HG03039 (cell line): Measurements from ENCODE around the gene HOXC11.

Experiments used
- ATAC-seq: cut with Tn5 transposase; IDR thresholded peaks from one replicate; pipeline ENCODE4 v1.9.1; 2021; ENCODE audit warnings: mild to moderate bottlenecking, moderate library complexity; ENCODE audit not compliant: unreplicated experiment

Gene HOXC11

DNA sequence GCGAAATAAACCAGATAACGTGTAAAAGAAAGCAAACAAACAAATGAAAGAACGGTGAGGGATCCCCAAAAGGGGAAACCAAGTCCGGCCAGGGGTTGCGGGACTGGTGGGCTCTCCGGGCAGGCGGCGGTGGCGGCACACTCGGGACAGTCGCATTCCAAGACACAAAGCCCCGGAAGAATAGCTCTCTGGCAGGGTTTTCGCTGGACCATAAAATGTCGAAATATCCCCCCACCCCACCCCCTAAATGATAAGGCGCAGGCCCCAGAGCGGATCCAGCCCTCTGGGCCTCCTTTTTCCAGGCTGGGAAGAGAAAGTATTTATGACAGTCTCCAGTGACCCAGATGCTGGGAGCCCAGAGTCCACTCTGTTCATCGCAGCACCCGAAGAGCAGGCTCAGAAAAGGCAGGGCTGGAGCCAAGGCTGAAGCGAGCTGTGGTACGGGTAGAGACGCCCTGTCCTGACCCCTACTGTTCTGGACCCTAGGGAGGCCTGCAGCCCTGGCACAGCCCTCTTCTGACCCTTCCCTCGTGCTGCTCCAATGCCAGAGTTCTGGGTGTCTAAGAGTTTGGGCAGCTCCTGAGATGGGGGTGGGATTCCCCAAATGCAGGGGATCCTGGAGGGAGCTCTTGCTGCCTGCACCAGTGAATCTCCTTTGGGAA, 33.8 kb downstream of the HOXC11 start:
- ATAC-seq = no peak

GRCh38 chr12:54007538-54008259, 34.8 kb downstream of the HOXC11 start:
- no peak for ATAC-seq

GRCh38 chr12:54008260-54008552, 35.3 kb downstream of the HOXC11 start:
- no peak for ATAC-seq

DNA sequence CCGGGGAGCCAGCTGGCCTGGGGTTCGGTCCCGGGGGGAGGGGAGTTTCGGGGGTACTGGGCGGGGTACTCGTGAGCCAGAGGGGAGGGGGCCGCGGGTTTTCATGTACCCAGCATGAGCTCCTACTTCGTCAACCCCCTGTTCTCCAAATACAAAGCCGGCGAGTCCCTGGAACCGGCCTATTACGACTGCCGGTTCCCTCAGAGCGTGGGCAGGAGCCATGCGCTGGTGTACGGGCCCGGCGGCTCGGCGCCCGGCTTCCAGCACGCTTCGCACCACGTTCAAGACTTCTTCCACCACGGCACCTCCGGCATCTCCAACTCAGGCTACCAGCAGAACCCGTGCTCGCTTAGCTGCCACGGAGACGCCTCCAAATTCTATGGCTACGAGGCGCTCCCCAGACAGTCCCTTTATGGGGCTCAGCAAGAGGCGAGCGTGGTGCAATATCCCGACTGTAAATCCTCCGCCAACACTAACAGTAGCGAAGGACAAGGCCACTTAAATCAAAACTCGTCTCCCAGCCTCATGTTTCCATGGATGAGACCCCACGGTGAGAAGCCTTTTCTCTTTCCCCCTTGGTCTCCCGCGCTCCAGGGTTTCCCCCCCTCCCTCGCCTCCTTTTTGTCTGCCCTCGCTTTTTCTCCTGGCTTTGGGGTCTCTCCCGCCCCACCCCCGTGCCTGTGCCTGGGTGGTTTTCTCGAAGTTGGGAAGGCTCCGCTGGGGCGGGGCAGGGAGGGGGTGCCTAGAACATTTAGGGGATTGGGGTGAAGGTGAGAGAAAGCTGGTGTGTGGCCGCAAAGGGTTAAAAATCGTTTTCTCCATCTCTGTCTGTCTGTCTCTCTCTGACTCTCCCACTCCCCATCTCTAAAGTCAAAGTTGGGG, 36.5 kb downstream of the HOXC11 start:
- ATAC-seq = no peak

DNA sequence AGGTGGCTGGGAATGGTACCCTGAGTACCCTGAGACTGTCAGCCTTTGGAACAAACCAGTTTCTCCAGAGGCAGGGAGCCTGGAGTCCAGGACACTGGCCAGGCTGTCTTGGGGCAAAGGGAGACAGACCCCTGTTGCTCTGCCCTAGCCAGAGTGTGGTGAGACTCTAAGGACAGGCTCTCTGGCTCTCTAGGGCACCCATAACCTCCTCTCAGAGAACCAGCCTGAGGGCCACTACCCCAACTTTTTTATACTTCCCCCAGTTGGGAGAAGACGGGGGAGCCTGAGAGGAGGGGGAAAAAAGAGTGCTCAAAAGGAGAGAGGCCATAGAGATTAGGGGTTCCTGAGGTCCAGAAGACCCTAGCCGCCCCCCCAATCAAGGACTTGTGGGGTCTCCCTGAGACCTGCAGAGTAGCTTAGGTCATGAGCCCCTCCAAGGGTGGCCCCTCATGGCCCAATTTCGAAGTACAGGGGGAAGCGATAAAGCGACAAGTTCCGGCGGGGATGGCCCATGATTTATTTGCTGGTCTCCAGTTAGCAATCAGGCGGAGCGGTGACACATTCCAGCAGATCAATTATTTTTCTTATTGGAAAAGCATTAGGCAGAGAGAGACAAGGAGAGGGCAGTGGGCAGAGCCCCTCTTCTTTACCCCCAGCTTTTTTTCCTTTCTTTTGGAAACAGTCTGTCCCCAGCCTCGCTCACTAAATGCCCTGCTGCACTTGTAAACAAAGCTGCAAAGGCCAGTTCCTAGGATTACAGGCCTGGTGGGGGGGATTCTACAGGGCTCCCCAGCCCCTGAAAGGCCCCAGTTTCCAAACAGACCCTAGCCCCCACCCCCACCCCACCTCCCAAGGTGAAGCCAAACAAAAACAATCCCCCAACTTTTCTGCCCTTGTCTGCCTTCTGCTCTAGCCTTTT, 37.4 kb downstream of the HOXC11 start:
- no peak for ATAC-seq

DNA sequence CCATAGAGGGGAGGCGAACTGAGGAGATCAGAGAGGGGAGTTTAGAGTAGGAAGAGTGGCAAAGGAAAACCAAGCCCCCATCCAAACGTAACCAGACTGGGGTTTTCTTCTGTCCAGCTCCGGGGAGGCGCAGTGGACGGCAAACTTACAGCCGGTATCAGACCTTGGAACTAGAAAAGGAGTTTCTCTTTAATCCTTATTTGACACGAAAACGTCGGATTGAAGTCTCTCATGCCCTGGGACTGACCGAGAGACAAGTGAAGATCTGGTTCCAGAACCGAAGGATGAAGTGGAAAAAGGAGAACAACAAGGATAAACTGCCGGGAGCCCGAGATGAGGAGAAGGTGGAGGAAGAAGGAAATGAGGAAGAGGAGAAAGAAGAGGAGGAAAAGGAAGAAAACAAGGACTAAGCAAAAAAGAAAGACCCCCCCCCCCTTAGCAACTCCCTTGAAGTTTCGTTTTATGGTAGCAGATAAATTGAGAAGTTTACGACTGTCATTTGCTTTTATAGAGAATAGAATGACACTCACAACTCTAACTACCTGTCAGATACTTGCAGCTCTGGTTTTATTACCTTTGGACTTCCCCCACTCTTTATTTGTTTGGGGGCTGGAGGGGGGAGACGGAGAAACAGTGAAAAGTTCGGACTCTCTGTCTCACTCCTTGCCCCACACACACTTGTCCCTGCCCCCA, 38.2 kb downstream of the HOXC11 start:
- no peak for ATAC-seq

DNA sequence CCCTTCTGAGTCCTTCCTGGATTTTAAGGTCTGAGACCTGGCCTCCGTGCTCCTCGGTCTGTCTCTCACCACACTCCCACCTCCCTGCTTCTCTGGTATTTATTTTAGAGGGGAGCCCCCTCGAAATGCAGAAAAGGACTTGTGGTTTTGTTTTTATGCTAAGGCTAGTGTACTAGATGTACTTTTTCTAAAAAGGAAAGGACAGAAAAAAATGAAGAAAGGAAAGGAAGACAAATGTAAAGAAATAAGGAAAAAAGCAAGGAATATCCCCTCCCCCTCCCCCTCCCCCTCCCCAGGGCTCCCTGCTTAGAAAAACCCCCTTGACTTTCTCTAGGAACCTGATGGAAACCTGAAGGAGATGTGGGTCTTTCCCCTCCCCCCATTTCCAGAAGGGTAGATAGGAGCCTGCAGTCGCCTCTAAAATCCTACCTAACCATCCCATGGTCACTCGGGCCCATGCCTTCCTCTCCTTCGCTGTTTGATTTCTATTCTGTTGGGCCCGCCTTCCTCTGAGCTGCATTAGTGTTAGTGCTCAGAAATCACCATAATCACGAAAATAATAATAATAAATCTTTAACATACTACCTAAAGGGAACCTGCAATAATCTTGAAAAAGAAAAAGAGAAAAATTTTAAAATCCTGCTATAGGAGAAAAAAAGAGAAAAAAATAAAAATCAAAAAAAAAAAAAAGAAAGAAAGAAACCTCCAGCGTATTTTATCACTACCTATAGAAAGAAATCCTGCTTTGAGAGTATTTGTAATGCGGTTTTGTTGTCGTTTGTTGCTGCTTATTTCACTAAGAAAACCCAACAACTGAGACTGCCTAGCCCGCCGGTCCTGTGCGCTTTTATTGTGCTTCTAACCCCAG, 39.0 kb downstream of the HOXC11 start:
- no peak for ATAC-seq

- no peak for ATAC-seq
These were observed 39.9 kb downstream of the HOXC11 start for GRCh38 chr12:54012631-54013409.

- no peak for ATAC-seq
These were observed 41.6 kb downstream of the HOXC11 start for GRCh38 chr12:54014377-54015017.

DNA sequence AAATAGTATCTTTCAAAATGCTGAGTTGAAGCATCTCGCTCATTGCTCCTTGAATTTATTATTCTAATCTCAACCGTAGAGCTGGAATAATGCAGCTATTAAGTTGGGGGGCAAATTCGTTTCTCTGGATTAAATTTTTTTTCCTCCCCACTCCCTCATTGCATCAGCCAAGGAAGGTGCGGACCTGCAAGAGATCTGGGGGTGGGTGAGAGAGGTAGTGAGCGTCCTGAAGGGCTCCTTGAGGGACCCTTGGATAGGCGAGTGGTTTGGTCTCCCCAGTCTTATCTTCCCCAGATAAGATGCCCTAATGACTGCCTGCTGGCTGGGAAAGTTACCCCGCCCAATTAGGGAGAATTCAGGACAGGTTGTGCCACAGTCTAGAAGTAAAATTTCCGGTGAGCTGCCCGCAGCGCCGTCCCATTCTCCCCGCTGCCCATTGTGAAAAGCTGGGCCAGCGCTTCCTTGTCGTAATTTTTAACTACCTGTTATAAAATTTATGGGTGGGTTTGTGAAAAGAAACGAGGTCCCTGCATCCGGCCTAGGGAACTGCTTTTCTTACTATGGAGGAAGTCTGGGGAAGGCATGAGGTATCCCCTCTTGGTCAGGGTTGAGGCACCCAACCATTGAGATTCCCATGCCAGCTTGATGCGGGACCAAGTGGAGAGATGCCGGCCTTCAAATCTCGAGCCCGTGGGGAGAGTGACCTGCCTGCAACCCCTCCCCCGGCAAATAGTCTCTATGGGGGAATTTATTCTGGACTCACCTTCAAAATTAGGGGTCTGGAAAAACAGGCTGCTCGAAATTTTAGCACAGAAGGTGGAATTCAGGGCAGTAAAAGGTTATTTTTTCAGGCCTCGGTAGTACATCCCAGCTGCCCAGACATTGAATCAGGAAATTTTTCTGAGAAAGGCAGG, 42.3 kb downstream of the HOXC11 start:
- no peak for ATAC-seq

DNA sequence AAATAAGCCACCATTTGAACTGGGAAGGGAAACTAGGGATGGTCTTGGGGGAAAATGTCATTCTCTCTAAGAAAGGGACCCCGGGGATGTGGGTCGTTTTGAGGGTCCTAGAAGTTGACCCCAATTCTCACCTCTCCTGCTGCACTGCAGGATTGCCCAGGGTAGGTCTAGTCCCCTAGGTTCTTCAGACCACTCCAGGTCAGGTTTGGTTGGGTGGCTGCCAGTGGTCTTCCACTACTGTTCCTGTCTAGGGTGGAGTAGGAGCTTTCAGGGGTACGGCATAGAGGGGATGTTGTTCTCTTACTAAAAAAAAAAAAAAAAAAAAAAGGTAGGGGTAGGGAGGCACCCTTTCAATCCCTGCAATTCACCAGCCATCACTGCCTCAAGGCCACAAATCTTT, 43.1 kb downstream of the HOXC11 start:
- no peak for ATAC-seq

- no peak for ATAC-seq
These were observed 43.6 kb downstream of the HOXC11 start for GRCh38 chr12:54016478-54016964.

DNA sequence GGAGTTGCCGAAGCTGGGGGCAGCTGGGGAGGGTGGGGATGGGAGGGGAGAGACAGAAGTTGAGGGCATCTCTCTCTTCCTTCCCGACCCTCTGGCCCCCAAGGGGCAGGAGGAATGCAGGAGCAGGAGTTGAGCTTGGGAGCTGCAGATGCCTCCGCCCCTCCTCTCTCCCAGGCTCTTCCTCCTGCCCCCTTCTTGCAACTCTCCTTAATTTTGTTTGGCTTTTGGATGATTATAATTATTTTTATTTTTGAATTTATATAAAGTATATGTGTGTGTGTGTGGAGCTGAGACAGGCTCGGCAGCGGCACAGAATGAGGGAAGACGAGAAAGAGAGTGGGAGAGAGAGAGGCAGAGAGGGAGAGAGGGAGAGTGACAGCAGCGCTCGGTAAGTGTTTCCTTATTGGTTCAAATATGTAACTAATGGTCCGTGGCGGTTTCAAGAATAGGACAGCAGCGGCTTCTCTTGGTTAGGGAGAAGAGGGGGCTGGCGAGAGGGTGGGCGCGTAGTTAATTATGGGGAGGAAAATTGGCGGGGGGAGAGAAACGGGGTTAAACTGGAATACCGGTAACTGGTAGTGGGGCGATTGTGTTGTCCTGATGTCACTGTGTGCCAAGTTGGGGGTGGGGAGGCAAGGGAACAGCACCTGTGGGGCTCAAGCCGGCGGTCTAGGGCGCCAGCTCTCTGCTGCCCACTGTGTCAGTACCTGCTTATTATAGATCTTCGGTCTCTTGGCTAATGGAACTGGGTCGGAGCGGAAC, 44.3 kb downstream of the HOXC11 start:
- ATAC-seq = peak; percentile 11

- peak; percentile 56 for ATAC-seq
These were observed 45.0 kb downstream of the HOXC11 start for GRCh38 chr12:54017878-54018467.

DNA sequence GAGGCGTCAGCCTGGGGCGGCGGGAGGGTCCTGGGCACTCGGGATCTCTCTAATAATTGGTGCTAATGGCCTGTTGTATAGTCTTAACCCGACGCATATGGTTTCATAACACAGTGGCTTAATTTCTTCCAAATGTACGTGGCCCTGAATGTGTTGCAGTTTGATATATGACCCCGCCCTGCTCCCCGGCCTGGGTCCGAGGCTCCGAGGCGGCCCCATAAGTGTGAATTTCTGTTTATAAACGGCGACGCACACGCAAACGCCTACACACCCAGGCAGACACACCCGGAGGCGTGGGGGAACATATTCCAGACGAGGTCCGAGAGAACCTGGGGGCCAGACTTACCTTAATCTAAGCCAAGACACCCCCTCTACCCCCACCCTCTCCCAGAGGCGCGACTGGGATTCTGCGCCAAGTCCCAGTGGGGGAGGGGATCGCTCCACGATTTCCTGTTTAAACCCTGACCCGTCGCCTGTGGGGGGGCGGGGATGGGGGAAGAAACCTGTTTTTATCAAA, 45.6 kb downstream of the HOXC11 start:
- ATAC-seq = no peak
